Memory B cell (primary cell): ENCODE data around the gene WDFY2.

ENCODE experiments used
- ATAC-seq: fragments of 150-1000 bp; cut with Tn5 transposase; 2 replicates; pipeline ENCODE4 v1.10.0; 2021; ENCODE audit warnings: low read depth, mild to moderate bottlenecking, moderate library complexity
- DNase-seq, 2 donors: peaks; one replicate each; pipeline ENCODE4 v3.0.0; 2022; ENCODE audit warnings: low spot score in 2 of 2
- H3K27ac Mint-ChIP-seq: one replicate; pipeline ENCODE4 v1.8.0; 2022; ENCODE audit warnings: mild to moderate bottlenecking, moderate library complexity, mixed read lengths
- H3K27me3 Mint-ChIP-seq: one replicate; pipeline ENCODE4 v1.8.0; 2022; ENCODE audit warnings: mixed read lengths
- H3K36me3 Mint-ChIP-seq: one replicate; pipeline ENCODE4 v1.8.0; 2022; ENCODE audit warnings: mild to moderate bottlenecking, mixed read lengths
- H3K4me1 Mint-ChIP-seq: one replicate; pipeline ENCODE4 v1.8.0; 2022; ENCODE audit warnings: mixed read lengths
- H3K4me3 Mint-ChIP-seq: one replicate; pipeline ENCODE4 v1.8.0; 2022; ENCODE audit warnings: mild to moderate bottlenecking, moderate library complexity, mixed read lengths
- H3K9me3 Mint-ChIP-seq: one replicate; pipeline ENCODE4 v1.8.0; 2022; ENCODE audit warnings: mixed read lengths

WDFY2 gene

DNA sequence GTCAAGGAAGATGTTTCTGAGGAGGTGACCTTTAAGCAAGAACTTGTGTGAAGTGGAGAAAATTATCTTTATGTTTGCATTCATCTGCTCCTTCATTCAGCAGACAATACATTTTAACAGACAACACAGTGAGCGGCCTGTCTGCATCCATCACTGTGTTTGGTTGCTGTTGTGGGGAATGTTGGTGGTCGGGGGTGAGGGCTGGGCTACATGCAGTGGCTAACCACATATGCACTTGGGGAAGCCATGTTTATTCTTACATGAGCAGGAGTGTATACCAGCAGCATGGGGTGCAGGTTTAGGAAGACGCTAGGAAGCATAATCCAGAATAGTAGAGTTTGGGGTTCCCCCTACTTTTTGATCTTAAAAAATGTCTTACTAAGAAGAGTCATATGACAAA lies 153.3 kb downstream of the WDFY2 start:
- ATAC-seq: no peak
- Mint-ChIP-seq H3K4me3 (no peak overlapping the region), H3K36me3 (peaks cover 44% of the 10 kb centered on the region), H3K9me3 (no peaks in the 10 kb centered on the region), H3K27ac (no peak overlapping the region), H3K27me3 (no peaks in the 10 kb centered on the region), H3K4me1 (peaks cover 3% of the 10 kb centered on the region)
- no peak for DNase-seq

DNA sequence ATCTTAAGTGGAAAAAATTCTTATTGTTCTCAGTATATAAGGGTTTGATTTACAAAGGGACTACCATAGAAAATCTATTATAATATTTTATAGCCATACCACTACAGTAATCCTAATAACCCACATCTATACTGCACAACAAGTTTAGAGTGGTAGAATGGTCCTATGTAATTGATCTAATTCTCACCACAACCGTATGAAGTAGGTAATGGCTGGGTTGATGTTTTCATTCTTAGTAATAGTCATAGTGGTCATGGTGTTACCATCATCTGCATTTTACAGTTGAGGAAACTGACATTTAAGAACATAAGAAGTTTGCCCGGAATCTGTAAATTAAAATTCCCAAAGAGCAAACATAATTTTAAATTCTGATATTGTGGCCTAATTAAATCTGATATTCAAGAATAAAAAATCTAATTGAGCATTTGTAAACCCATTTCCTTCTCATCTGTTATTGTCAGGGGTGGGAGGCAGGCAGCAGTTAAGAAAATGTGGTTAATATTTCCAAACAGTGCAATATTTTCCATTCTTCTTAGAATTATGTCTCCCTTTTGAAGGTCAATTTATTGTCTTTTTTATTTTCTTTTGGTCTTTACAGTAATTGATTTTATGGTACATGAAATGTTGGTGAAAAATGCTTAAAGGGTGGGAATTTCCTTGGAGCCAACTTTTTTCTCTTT lies 154.1 kb downstream of the WDFY2 start:
- ATAC-seq: no peak
- no peaks in the 10 kb centered on the region for H3K27me3 Mint-ChIP-seq
- H3K9me3 Mint-ChIP-seq: no peaks in the 10 kb centered on the region
- H3K27ac Mint-ChIP-seq: no peak overlapping the region
- H3K4me1 Mint-ChIP-seq: peaks cover 3% of the 10 kb centered on the region
- no peak for DNase-seq
- peaks cover 44% of the 10 kb centered on the region for H3K36me3 Mint-ChIP-seq
- no peak overlapping the region for H3K4me3 Mint-ChIP-seq

DNA sequence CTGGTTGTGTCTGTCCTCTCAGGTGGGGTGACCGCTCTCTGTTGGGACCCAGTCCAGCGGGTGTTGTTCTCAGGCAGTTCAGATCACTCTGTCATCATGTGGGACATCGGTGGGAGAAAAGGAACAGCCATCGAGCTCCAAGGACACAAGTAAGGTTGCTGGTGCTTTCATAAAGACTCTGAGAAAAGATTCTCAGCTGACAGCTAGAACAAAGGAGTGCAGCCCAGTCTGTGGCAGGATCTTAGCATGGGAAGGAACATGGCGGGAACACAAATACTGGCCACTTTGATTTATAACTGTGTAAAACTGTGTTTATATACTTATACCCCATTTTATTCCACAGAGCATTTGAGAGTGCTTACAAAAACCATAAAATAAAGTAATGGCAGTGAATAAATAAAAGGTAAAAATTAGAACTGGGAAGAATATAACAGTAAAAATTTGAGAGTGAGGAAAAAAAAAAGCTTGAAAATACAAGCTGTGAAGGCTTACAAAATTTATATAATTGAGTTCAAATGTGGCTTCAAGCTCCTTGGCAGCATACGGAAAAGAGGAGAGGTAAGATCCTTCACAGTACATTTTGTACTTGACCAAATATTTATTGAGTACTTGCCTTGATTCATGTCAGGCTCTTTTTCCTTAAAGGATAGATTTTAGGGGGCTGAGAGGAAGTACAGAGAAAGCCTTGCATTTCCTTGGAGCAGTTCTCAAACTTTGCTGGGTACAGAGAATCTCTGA lies 154.9 kb downstream of the WDFY2 start:
- Mint-ChIP-seq H3K27ac (no peak overlapping the region), H3K4me3 (no peak overlapping the region), H3K9me3 (no peaks in the 10 kb centered on the region), H3K27me3 (no peaks in the 10 kb centered on the region), H3K4me1 (peaks cover 3% of the 10 kb centered on the region), H3K36me3 (peaks cover 43% of the 10 kb centered on the region)
- no peak for ATAC-seq
- no peak for DNase-seq

- H3K4me1 Mint-ChIP-seq: peaks cover 2% of the 10 kb centered on the region
- no peak for DNase-seq
- peaks cover 41% of the 10 kb centered on the region for H3K36me3 Mint-ChIP-seq
- ATAC-seq: no peak
- H3K4me3 Mint-ChIP-seq: no peak overlapping the region
- H3K27me3 Mint-ChIP-seq: no peaks in the 10 kb centered on the region
- H3K9me3 Mint-ChIP-seq: peaks cover 1% of the 10 kb centered on the region
- no peak overlapping the region for H3K27ac Mint-ChIP-seq
Measured at GRCh38 chr13:51740698-51741097, 156.4 kb downstream of the WDFY2 start.

DNA sequence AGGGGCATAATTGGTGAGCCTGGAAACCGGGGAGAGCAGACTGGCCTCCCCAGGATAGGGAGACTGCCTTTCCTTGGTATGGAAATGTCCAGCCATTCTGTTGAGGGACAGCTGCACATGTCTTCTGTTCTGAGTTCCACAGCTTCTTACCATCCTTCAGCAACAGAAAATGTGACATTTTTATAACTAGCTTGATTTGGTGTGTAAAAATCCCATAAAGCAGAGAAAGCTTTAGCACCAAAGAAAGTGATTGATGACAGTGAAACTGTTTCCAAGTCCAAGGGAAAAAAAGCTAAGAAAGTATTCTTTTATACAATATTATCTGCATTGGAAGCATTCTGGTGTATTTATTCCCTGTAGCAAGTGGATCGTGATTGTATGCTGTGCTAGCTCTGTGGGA lies 157.8 kb downstream of the WDFY2 start:
- no peak for DNase-seq
- Mint-ChIP-seq H3K27ac (no peak overlapping the region), H3K36me3 (peaks cover 47% of the 10 kb centered on the region), H3K9me3 (peaks cover 1% of the 10 kb centered on the region), H3K4me3 (no peak overlapping the region), H3K27me3 (no peaks in the 10 kb centered on the region), H3K4me1 (no peaks in the 10 kb centered on the region)
- ATAC-seq: no peak

DNA sequence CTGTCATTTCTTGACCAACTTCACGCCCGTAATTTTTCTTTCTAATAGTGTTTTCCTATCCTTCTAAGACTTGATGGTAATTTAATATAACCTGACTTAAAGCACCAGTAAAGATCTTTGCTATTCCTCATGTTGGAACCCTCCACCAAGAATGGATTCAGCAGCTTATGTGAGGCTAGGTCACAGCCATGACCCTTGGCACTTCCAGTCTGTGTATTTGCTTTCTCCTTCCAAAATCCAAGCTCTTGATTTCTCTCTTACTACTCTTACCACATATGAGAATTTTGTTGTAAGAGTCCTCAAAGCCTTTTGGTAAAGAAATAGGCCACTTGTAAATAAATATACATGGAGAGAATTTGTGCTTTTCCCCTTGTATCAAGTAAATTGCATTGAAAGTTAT lies 158.3 kb downstream of the WDFY2 start:
- H3K9me3 Mint-ChIP-seq: peaks cover 1% of the 10 kb centered on the region
- H3K36me3 Mint-ChIP-seq: peaks cover 46% of the 10 kb centered on the region
- H3K4me1 Mint-ChIP-seq: no peaks in the 10 kb centered on the region
- H3K4me3 Mint-ChIP-seq: no peak overlapping the region
- H3K27ac Mint-ChIP-seq: no peak overlapping the region
- no peaks in the 10 kb centered on the region for H3K27me3 Mint-ChIP-seq
- no peak for DNase-seq
- no peak for ATAC-seq

DNA sequence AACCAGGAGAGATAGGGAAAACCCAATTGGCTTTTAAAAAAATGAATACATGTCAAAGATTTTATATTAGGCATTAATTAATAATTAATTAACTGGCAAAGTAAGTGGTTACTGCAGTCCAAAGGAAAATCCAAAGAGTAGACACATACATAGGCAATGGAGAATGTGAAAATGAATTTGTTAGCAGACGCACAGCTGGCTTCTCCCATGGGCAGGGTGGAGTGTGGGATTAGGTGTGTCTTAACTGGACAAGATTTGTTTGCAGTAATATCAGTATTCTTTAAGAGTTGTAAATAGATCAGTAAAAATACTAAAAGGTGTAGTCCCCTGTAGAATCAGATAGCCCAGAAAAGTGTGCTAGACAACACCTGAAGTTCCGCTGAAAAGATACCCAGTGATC lies 161.0 kb downstream of the WDFY2 start:
- Mint-ChIP-seq H3K36me3 (peaks cover 45% of the 10 kb centered on the region), H3K4me3 (no peak overlapping the region), H3K27ac (no peak overlapping the region), H3K27me3 (no peaks in the 10 kb centered on the region), H3K9me3 (peaks cover 1% of the 10 kb centered on the region), H3K4me1 (no peaks in the 10 kb centered on the region)
- ATAC-seq (no peak), DNase-seq (no peak)

DNA sequence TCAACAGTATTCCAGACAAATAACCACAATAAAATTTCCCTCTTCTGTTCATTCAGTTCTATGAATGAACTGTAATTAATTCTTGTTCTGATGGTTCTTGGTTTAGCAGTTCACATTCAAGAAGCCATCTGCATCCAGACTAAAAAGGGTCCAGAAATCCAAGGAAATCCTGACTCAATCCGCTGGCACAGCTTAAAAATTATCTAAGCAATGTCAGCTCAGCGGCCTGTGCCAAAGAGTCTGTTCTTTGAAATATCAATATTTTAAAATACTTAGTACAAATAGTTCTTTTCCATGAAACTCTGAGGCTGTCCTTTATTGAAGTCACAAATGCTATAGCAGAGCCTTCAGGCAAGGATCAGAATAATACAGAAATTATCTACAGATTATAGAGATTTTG lies 162.5 kb downstream of the WDFY2 start:
- no peak overlapping the region for H3K27ac Mint-ChIP-seq
- no peaks in the 10 kb centered on the region for H3K4me1 Mint-ChIP-seq
- no peak for ATAC-seq
- H3K4me3 Mint-ChIP-seq: no peak overlapping the region
- DNase-seq: no peak
- no peaks in the 10 kb centered on the region for H3K27me3 Mint-ChIP-seq
- H3K36me3 Mint-ChIP-seq: peaks cover 46% of the 10 kb centered on the region
- H3K9me3 Mint-ChIP-seq: peaks cover 1% of the 10 kb centered on the region

DNA sequence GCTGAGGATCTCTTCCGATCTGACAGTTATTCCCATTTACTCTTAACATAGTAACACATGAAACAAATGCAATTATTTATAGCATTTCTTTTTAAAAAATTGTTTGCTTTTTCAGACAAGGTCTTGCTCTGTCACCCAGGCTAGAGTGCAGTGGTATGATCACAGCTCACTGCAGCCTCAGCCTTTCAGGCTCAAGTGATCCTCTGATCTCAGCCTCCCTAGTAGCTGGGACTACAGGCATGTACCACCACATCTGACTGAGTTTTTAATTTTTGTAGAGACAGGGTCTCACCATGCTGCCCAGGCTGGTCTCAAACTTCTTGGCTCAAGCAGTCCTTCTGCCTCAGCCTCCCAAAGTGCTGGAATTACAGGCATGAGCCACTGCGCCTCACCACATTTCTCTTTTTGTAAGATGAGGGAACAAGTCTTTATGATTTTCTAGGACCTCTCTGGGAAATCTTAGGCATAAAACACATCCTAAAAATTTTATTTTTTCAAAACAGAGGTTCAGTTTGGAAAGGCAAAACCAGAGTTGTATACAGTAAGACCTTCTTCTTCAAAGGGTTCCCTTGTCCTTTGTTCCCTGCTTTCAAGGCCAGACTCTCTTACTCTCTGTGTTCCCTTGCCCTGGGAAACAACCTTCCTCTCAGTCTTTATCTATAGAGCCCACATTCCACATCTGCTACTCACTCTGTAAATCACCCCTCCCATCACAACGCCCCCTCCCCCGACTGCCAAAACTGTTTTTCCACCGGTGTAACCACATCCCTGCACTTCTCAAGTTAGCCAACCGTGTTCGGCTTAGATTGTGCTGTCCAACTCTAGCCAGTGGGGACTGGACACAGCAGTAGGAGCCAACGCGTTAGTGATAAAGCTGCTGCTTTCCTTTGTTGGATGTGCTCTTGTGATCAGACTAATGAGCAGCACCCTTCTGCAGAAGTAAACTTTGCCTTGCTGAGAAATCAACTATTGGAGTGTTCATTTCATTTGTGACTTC lies 163.5 kb downstream of the WDFY2 start:
- H3K4me3 Mint-ChIP-seq: no peak overlapping the region
- no peaks in the 10 kb centered on the region for H3K4me1 Mint-ChIP-seq
- H3K27ac Mint-ChIP-seq: no peak overlapping the region
- H3K36me3 Mint-ChIP-seq: peaks cover 49% of the 10 kb centered on the region
- H3K9me3 Mint-ChIP-seq: peaks cover 1% of the 10 kb centered on the region
- ATAC-seq (no peak), DNase-seq (no peak)
- no peaks in the 10 kb centered on the region for H3K27me3 Mint-ChIP-seq

GRCh38 chr13:51756651-51757050 lies 172.4 kb downstream of the WDFY2 start:
- peaks cover 2% of the 10 kb centered on the region for H3K4me1 Mint-ChIP-seq
- peaks cover 44% of the 10 kb centered on the region for H3K36me3 Mint-ChIP-seq
- no peak for ATAC-seq
- no peaks in the 10 kb centered on the region for H3K9me3 Mint-ChIP-seq
- no peaks in the 10 kb centered on the region for H3K27me3 Mint-ChIP-seq
- DNase-seq: no peak
- no peak overlapping the region for H3K4me3 Mint-ChIP-seq
- H3K27ac Mint-ChIP-seq: no peak overlapping the region

DNA sequence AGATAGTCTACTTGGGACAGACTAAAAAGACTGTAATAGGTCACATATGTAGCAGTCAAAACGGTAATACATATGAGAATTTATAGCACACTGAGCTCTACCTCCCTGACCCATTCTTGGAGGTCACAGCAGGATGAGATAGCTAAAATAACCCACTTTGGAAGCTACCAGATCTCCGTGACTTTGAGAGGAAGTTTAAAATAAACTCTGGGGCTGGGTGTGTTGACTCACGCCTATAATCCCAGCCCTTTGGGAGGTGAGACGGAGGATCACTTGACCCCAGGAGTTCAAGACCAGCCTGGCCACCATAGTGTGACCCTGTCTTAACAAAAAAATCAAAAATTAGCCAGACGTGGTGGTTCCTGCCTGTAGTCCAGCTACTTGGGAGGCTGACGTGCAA lies 174.4 kb downstream of the WDFY2 start:
- Mint-ChIP-seq H3K27ac (no peak overlapping the region), H3K4me3 (no peak overlapping the region), H3K4me1 (peaks cover 14% of the 10 kb centered on the region), H3K36me3 (peaks cover 38% of the 10 kb centered on the region), H3K9me3 (no peaks in the 10 kb centered on the region), H3K27me3 (no peaks in the 10 kb centered on the region)
- ATAC-seq: no peak
- no peak for DNase-seq

DNA sequence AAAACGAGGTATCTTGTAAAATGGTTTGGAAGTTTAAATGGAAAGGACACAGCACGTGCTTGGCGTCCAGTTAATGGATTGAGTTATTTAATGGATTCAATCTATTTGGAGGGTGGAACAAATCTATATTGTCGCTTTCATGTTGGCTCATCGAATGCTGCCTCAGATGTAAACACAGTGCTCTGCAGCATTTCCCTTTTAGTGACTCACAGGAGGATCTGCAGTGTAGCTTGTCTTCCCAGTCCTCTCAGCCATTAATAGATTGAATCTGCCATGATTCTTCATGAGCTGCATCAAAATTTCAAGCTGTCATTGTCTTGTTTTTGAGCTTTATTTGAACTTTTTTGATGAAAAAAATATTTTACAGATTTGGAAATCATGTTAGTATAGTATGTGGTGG lies 175.0 kb downstream of the WDFY2 start:
- ATAC-seq (no peak), DNase-seq (no peak)
- Mint-ChIP-seq H3K27me3 (no peaks in the 10 kb centered on the region), H3K4me1 (peaks cover 16% of the 10 kb centered on the region), H3K9me3 (no peaks in the 10 kb centered on the region), H3K27ac (no peak overlapping the region), H3K36me3 (peaks cover 36% of the 10 kb centered on the region), H3K4me3 (no peak overlapping the region)

- Mint-ChIP-seq H3K36me3 (peaks cover 33% of the 10 kb centered on the region), H3K4me1 (peaks cover 22% of the 10 kb centered on the region), H3K27me3 (no peaks in the 10 kb centered on the region), H3K4me3 (no peak overlapping the region), H3K27ac (no peak overlapping the region), H3K9me3 (no peaks in the 10 kb centered on the region)
- DNase-seq (no peak), ATAC-seq (no peak)
Measured at GRCh38 chr13:51760592-51760991, 176.3 kb downstream of the WDFY2 start.
